Pancreas (tissue), 10 donors: ENCODE data around the gene SREBF1. TPM values are rescaled to one million over a fixed set of nuclear protein-coding genes. Genes with fewer than 3 reads are reported as not detected.

ENCODE experiments used
- ATAC-seq, 4 donors: fragments of 200-7000 bp; cut with Tn5 transposase; one replicate each; pipeline versions ENCODE4 v1.8.0 to v1.9.1; 2020; ENCODE audit warnings: mild to moderate bottlenecking in 4 of 4, moderate library complexity in 4 of 4
- DNase-seq, 6 donors: peaks; one replicate each; pipeline ENCODE4 v3.0.0-alpha.2; 2020
- FAIRE-seq: peaks from 2 replicates; lab custom pipeline; 2012; peaks lifted over from hg19 to GRCh38; lab: Jason Lieb, UNC
- H3K27ac ChIP-seq, 4 donors: fragments of 200-600 bp; sonication (generic); 1 replicate in 3 of 4; 2 replicates in 1 of 4; pipeline versions ENCODE4 v1.5.0 to v1.8.0; 2020
- H3K27me3 ChIP-seq, 4 donors: fragments of 200-600 bp; one replicate each; pipeline ENCODE4 v1.8.0; 2021
- H3K36me3 ChIP-seq, 3 donors: fragments of 200-600 bp; sonication (generic) in 1 of 3; one replicate each; pipeline versions ENCODE4 v1.5.0 to v1.8.0; 2020 to 2021
- H3K4me1 ChIP-seq, 3 donors: fragments of 200-600 bp; one replicate each; pipeline ENCODE4 v1.8.0; 2021
- H3K4me3 ChIP-seq, 4 donors: fragments of 200-600 bp; sonication (generic) in 2 of 4; one replicate each; pipeline versions ENCODE4 v1.5.0 to v1.8.0; 2020 to 2021
- H3K9me3 ChIP-seq, 4 donors: fragments of 200-600 bp; one replicate each; pipeline ENCODE4 v1.8.0; 2021
- WGBS, 2 donors: extraction: QIAGEN DNeasy Blood & Tissue Kit; methylation state at CpG; one replicate each; pipeline ENCODE4 v1.1.7; 2013; 5-methylcytosine and 5-hydroxymethylcytosine counted together
- intact Hi-C, 3 donors: fragments of 100-400 bp; cut with DNase I; formaldehyde crosslinking; loops; one replicate each; pipeline versions ENCODE4 v1.11.1 to v1.14.2; 2022
- polyA plus RNA-seq, 2 donors: library from polyadenylated mRNA; stranded (reverse); fragments of 200-250 nt; gene quantifications; one replicate each; pipeline ENCODE4 v1.2.3, GENCODE V29; 2013
- total RNA-seq, 6 donors: library from RNA; stranded (reverse); fragmentation: NEBNext Ultra II Directional in 4 of 6; extraction: Animal tissue kit (Norgen Biotek cat#: 25700) in 4 of 6; gene quantifications; one replicate each; pipeline versions ENCODE4 v1.2.1 to v1.2.4, GENCODE V29; 2021 to 2023
- TF ChIP-seq, protein P1 (sequence below), 4 donors: fragments of 200-600 bp; sonication (generic) in 3 of 4; IDR thresholded peaks; one replicate each; pipeline versions ENCODE4 v1.5.0 to v1.8.0; 2021; ENCODE audit warnings: antibody characterized with exemption in 4 of 4
- donor health status: healthy with polysubstance abuse.
- donor health status: DM: no; HTN: no; CAD: no; lungs with moderate emphysema.
- donor health status: DM: no; HTN: no; CAD: no.
- donor health status: control.
- donor health status: control.
- donor health status: Bipolar disorder and iron deficiency.
- donor health status: DM: yes; HTN: yes; CAD: no.
- donor health status: DM: no; HTN: no; CAD: no.
- donor health status: DM: no; HTN: no; CAD: no.
- donor health status: DM: yes; HTN: yes; CAD: no.

SREBF1 gene
- total and polyA plus RNA-seq, 8 donors, result 12.0 to 77.5 (median 32.3) TPM

- Histone ChIP-seq H3K36me3 (peaks cover 0 to 8% (median 0%) of the 10 kb centered on the region in 3 donors), H3K27me3 (no peaks in the 10 kb centered on the region), H3K4me3 (no peak overlapping the region), H3K9me3 (no peaks in the 10 kb centered on the region), H3K4me1 (peaks cover 19 to 36% (median 30%) of the 10 kb centered on the region in 3 donors), H3K27ac (no peak overlapping the region)
- ATAC-seq (no peak), DNase-seq (peak in 1 of 6 donors; percentile 69), FAIRE-seq (no peak)
- TF ChIP-seq, protein P1, sequence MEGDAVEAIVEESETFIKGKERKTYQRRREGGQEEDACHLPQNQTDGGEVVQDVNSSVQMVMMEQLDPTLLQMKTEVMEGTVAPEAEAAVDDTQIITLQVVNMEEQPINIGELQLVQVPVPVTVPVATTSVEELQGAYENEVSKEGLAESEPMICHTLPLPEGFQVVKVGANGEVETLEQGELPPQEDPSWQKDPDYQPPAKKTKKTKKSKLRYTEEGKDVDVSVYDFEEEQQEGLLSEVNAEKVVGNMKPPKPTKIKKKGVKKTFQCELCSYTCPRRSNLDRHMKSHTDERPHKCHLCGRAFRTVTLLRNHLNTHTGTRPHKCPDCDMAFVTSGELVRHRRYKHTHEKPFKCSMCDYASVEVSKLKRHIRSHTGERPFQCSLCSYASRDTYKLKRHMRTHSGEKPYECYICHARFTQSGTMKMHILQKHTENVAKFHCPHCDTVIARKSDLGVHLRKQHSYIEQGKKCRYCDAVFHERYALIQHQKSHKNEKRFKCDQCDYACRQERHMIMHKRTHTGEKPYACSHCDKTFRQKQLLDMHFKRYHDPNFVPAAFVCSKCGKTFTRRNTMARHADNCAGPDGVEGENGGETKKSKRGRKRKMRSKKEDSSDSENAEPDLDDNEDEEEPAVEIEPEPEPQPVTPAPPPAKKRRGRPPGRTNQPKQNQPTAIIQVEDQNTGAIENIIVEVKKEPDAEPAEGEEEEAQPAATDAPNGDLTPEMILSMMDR (IDR thresholded peaks at IDR 0.05), result no peak
- intact Hi-C loops, result no loop called here
- 89 to 91% methylated on average over 7 of the region's 7 CpGs for WGBS, 2 donors
Observed at GRCh38 chr17:17844079-17844478, 7.3 kb upstream of the SREBF1 start.

GRCh38 chr17:17843096-17843495, 6.3 kb upstream of the SREBF1 start:
- no peak for FAIRE-seq
- no peaks in the 10 kb centered on the region for H3K9me3 ChIP-seq

DNA sequence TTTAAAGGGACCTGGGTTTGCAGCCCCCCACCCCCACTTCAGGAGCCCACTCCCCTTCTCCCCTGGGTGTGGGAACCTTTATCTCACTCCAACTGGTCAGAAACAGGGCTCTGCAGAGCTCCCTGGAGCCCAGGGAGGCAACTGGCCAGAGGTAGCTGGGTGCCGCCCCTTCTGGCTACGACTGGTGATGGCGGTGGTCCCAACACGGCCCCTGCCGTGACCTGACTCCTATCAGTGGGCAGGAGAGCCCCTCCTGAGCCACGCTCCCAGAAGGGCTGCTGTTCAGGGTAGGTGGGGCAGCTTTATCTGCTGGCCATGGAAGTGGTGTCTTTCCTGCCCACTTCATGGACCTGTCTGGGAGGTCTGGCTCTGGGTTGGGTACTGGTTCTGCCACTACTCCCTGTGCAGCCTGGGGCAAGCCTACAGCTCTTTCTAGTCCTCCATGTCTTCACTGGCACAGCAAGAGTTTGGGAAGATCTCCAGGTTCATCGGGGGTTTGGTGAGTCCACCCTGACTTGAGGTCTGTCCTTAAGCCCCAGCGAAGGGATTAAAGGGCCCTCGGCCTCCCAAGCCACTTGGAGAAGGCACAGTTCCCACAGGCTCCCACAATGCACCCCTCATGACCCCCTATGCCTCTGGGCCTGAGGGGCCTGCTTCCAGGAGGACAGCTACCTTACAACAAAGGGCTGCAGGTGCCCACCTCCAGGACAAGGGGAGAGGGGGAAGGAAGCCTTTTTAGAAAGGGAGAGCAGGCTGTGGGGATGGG, 5.5 kb upstream of the SREBF1 start:
- TF ChIP-seq, protein P1 (IDR thresholded peaks at IDR 0.05), result no peak
- H3K27me3 ChIP-seq, result no peaks in the 10 kb centered on the region
- H3K4me1 ChIP-seq, result peaks cover 30 to 48% (median 47%) of the 10 kb centered on the region in 3 donors
- H3K27ac ChIP-seq, result peak overlapping the region; percentile 94 to 99 (median 98)
- no peak overlapping the region for H3K4me3 ChIP-seq
- peaks cover 0 to 8% (median 0%) of the 10 kb centered on the region in 3 donors for H3K36me3 ChIP-seq
- H3K9me3 ChIP-seq, result no peaks in the 10 kb centered on the region
- peak in 2 of 6 donors; percentile 11 to 72 for DNase-seq
- intact Hi-C loops, result no loop called here
- WGBS, 2 donors, result 40 to 46% methylated on average over 9 of the region's 9 CpGs
- ATAC-seq, result no peak
- FAIRE-seq, result no peak

More at GRCh38 chr17:17843096-17843495, 6.3 kb upstream of the SREBF1 start:
- intact Hi-C loops, result no loop called here
- peaks cover 0 to 8% (median 0%) of the 10 kb centered on the region in 3 donors for H3K36me3 ChIP-seq
- WGBS, 2 donors, result 65 to 67% methylated on average over 4 of the region's 4 CpGs
- no peak overlapping the region for H3K4me3 ChIP-seq
- peaks cover 24 to 40% (median 39%) of the 10 kb centered on the region in 3 donors for H3K4me1 ChIP-seq
- TF ChIP-seq, protein P1 (IDR thresholded peaks at IDR 0.05), result no peak
- no peak for ATAC-seq
- H3K27ac ChIP-seq, result no peak overlapping the region
- DNase-seq, result peak in 1 of 6 donors; percentile 47
- H3K27me3 ChIP-seq, result no peaks in the 10 kb centered on the region

DNA sequence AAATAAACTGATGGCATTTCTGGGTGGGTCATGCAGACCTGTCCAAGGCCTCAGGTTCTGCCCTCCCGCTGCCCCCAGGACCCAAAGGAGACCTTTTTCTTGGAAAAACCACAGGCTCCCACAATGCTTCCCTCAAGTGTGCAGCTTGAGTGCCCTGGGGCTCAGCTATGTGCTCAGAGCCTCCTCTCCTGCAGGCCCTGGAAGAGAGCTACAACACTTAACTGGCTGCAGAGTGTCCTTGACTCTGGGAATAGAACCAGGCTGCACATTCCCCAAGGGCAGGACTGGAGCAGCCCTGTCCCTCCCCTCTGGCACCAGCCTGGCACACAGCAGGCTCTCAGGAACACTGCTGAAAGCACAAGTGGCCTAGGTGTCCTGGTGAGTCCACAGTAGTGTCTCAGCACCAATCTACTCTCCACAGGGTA, 4.8 kb upstream of the SREBF1 start:
- TF ChIP-seq, protein P1 (IDR thresholded peaks at IDR 0.05), result no peak
- Histone ChIP-seq H3K4me1 (peaks cover 34 to 52% (median 52%) of the 10 kb centered on the region in 3 donors), H3K4me3 (no peak overlapping the region), H3K27me3 (no peaks in the 10 kb centered on the region), H3K27ac (peak overlapping the region; percentile 94 to 99 (median 98)), H3K36me3 (peaks cover 0 to 2% (median 0%) of the 10 kb centered on the region in 3 donors), H3K9me3 (no peaks in the 10 kb centered on the region)
- FAIRE-seq, result no peak
- 44 to 45% methylated on average over 1 of the region's 1 CpG for WGBS, 2 donors
- intact Hi-C loops, result no loop called here
- DNase-seq, result peak in 5 of 6 donors; percentile 74 to 88 (median 80)
- peak; percentile 14 to 63 (median 42) for ATAC-seq
